Measurements from ENCODE around the gene SLC38A4. TPM values are rescaled to one million over a fixed set of nuclear protein-coding genes. Genes with fewer than 3 reads are reported as not detected.

Gene SLC38A4
- total RNA-seq, 2 donors from 2014 or later, result 2.0 to 8.0 TPM

DNA sequence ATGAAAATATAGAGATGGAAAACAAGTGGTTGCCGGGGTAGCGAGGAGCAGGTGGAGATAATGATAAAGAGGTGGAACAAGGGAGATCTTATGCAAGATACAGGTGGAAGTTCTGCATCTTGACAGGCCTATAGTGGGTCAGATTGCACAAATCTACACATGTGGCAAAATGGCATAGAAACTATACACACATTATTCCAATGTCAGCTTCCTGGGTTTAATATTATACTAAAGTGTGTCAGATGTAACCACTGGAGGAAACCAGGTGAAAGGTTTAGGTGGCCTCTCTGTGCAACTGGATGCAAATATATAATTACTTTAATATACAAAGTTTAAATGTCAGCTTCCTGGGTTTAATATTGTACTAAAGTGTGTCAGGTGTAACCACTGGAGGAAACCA, 1.1 kb downstream of the SLC38A4 start:
- no peaks in the 10 kb centered on the region for H3K36me3 ChIP-seq (replicated peaks in 1 of 2; ENCODE audit: insufficient read depth in 1 of 2, low read depth in 2 of 2)
- H3K9me3 ChIP-seq, result no peaks in the 10 kb centered on the region
- H3K4me3 ChIP-seq, result no peak overlapping the region
- WGBS, 2 donors, result 86 to 96% methylated on average over 2 of the region's 2 CpGs
- TF ChIP-seq, protein P1, sequence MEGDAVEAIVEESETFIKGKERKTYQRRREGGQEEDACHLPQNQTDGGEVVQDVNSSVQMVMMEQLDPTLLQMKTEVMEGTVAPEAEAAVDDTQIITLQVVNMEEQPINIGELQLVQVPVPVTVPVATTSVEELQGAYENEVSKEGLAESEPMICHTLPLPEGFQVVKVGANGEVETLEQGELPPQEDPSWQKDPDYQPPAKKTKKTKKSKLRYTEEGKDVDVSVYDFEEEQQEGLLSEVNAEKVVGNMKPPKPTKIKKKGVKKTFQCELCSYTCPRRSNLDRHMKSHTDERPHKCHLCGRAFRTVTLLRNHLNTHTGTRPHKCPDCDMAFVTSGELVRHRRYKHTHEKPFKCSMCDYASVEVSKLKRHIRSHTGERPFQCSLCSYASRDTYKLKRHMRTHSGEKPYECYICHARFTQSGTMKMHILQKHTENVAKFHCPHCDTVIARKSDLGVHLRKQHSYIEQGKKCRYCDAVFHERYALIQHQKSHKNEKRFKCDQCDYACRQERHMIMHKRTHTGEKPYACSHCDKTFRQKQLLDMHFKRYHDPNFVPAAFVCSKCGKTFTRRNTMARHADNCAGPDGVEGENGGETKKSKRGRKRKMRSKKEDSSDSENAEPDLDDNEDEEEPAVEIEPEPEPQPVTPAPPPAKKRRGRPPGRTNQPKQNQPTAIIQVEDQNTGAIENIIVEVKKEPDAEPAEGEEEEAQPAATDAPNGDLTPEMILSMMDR (IDR thresholded peaks at IDR 0.05), result no peak
- no peak for TF ChIP-seq POLR2A (IDR thresholded peaks at IDR 0.05)
- DNase-seq (no peak), ATAC-seq (no peak)
- peaks cover 5% of the 10 kb centered on the region for H3K4me1 ChIP-seq
- intact Hi-C loops (cut with DNase I), result no loop called here
- H3K27me3 ChIP-seq, result no peaks in the 10 kb centered on the region
- H3K27ac ChIP-seq, result no peak overlapping the region

DNA sequence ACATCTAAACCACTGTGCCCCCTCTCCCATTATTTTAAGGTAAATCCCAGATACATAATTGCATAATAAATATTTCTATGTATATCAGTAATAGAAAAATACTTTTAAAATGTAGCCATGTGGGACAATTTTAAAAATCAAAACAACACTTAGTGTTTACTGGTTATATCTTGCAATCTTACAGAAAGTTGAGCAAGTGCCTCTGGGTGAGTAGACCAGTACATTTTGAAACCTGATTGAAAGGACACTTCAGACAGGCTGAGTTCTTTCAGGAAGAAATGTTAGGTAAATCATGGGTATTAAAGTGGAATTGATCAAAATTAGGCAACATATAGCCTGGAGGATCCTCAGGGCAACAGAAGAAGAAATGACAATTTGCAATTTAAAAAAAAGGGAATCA, 7.2 kb downstream of the SLC38A4 start:
- no peaks in the 10 kb centered on the region for H3K9me3 ChIP-seq
- no peak for DNase-seq
- intact Hi-C loops (cut with DNase I), result no loop called here

DNA sequence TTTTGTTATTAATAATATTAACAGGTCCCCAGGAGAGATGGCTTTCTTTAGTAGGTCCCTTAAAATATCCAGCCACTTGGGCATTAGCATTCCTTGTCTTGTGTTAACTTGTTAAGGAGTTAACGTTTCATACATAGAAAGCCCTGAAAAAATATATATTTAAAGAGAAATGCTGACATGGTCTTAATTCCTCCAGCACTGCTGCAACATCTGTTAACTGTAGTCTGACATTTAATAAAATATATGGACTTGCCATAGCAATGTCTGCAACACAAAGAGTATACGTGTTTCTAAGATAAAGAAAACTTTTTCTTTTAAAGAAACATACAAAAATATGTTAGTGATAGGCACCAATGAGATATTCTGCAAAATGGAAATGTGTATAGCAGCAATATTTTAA, 10.0 kb downstream of the SLC38A4 start:
- Histone ChIP-seq H3K4me1 (peaks cover 14% of the 10 kb centered on the region), H3K9me3 (no peaks in the 10 kb centered on the region), H3K27me3 (no peaks in the 10 kb centered on the region), H3K36me3 (replicated peaks in 1 of 2; ENCODE audit: insufficient read depth in 1 of 2, low read depth in 2 of 2) (no peaks in the 10 kb centered on the region), H3K4me3 (no peak overlapping the region), H3K27ac (no peak overlapping the region)
- no peak for TF ChIP-seq POLR2A (IDR thresholded peaks at IDR 0.05)
- TF ChIP-seq, protein P1 (IDR thresholded peaks at IDR 0.05), result no peak
- ATAC-seq, result no peak
- DNase-seq, result no peak
- intact Hi-C loops (cut with DNase I), result no loop called here
- WGBS, 2 donors, result 59 to 61% methylated on average over 2 of the region's 2 CpGs

More for the DNA sequence above, 7.2 kb downstream of the SLC38A4 start:
- Histone ChIP-seq H3K4me1 (peaks cover 12% of the 10 kb centered on the region), H3K36me3 (replicated peaks in 1 of 2; ENCODE audit: insufficient read depth in 1 of 2, low read depth in 2 of 2) (no peaks in the 10 kb centered on the region), H3K27ac (no peak overlapping the region), H3K27me3 (no peaks in the 10 kb centered on the region), H3K4me3 (no peak overlapping the region)
- no peak for TF ChIP-seq POLR2A (IDR thresholded peaks at IDR 0.05)
- TF ChIP-seq, protein P1 (IDR thresholded peaks at IDR 0.05), result no peak
- ATAC-seq, result no peak

DNA sequence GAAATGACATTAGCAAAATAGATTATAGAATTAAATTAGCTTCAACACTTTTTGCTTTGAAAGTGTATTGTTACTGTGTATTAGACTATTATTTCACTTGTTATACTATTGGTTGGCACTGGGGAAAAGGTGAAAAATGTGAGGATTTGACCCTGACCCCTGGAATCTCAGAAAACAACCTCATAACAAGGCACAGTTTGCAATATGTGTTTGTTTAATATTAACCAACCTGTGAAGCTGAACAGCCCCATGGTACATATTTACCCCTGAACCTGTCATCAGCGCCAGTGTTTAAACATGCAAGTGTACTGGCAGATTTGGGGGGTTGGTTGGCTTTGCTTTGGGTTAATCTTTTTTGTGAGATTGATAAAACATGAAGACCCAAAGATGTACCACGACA, 11.7 kb downstream of the SLC38A4 start:
- no peaks in the 10 kb centered on the region for H3K27me3 ChIP-seq
- H3K9me3 ChIP-seq, result no peaks in the 10 kb centered on the region
- 32 to 35% methylated on average over 2 of the region's 2 CpGs for whole genome bisulfite sequencing, 2 donors
- H3K4me3 ChIP-seq, result no peak overlapping the region
- ATAC-seq (no peak), DNase-seq (peak in 1 of 4 donors; percentile 8)
- H3K4me1 ChIP-seq, result peaks cover 14% of the 10 kb centered on the region
- intact Hi-C loops (cut with DNase I), result no loop called here
- TF ChIP-seq POLR2A (IDR thresholded peaks at IDR 0.05), result no peak
- TF ChIP-seq, protein P1 (IDR thresholded peaks at IDR 0.05), result no peak
- peak overlapping the region in 1 of 4 donors; percentile 32 for H3K27ac ChIP-seq
- no peaks in the 10 kb centered on the region for H3K36me3 ChIP-seq (replicated peaks in 1 of 2; ENCODE audit: insufficient read depth in 1 of 2, low read depth in 2 of 2)

DNA sequence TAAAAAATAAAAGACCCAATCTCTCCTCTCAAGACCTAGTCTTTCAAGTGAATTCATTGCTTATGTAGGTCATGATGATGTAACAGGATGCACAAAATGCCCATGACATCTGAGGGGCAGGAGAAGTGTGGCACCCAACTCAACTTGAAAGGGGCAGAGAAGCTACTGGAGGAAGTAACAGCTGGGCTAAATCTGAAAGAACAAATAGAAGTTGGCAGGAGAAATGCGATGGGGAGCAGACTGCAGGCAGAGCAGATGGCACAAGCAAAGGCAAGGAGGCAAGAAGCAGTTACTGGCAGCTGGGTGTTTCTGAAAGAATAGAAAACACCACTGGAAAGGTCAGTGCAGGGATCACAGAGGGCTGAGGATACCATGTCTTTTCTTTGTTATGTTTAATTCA, 14.6 kb downstream of the SLC38A4 start:
- Histone ChIP-seq H3K4me3 (no peak overlapping the region), H3K36me3 (replicated peaks in 1 of 2; ENCODE audit: insufficient read depth in 1 of 2, low read depth in 2 of 2) (no peaks in the 10 kb centered on the region), H3K27ac (no peak overlapping the region), H3K27me3 (no peaks in the 10 kb centered on the region), H3K9me3 (no peaks in the 10 kb centered on the region), H3K4me1 (peaks cover 14% of the 10 kb centered on the region)
- ATAC-seq, result no peak
- no peak for DNase-seq
- 36 to 61% methylated on average over 1 of the region's 1 CpG for WGBS, 2 donors
- no peak for TF ChIP-seq POLR2A (IDR thresholded peaks at IDR 0.05)
- TF ChIP-seq, protein P1 (IDR thresholded peaks at IDR 0.05), result no peak
- intact Hi-C loops (cut with DNase I), result no loop called here
